ENCODE results near the gene DTNB. TPM values are rescaled to one million over a fixed set of nuclear protein-coding genes. Genes with fewer than 3 reads are reported as not detected.

Gene DTNB
- total and polyA plus RNA-seq, 12 donors = 4.7 to 27.5 (median 9.4) TPM

- Histone ChIP-seq H3K4me3 (no peak overlapping the region), H3K9me3 (replicated peaks in 1 of 3) (no peaks in the 10 kb centered on the region), H3K27ac (no peak overlapping the region), H3K36me3 (replicated peaks in 1 of 2) (no peaks in the 10 kb centered on the region), H3K4me1 (replicated peaks in 1 of 2) (no peaks in the 10 kb centered on the region), H3K27me3 (no peaks in the 10 kb centered on the region)
- TF ChIP-seq POLR2A (IDR thresholded peaks at IDR 0.05) = no peak
- no peak for TF ChIP-seq CTCF (IDR thresholded peaks at IDR 0.05)
- intact Hi-C loops (cut with DNase I) = no loop called here
- whole genome bisulfite sequencing, 4 donors = 45 to 64% (median 59%) methylated on average over 1 of the region's 1 CpG
- no peak for DNase-seq
Observed at GRCh38 chr2:25473131-25473530, 200.2 kb downstream of the DTNB start.

GRCh38 chr2:25470806-25471205 lies 202.6 kb downstream of the DTNB start:
- intact Hi-C loops (cut with DNase I) = no loop called here
- WGBS, 4 donors = 94 to 97% (median 97%) methylated on average over 3 of the region's 3 CpGs
- DNase-seq = no peak

DNA sequence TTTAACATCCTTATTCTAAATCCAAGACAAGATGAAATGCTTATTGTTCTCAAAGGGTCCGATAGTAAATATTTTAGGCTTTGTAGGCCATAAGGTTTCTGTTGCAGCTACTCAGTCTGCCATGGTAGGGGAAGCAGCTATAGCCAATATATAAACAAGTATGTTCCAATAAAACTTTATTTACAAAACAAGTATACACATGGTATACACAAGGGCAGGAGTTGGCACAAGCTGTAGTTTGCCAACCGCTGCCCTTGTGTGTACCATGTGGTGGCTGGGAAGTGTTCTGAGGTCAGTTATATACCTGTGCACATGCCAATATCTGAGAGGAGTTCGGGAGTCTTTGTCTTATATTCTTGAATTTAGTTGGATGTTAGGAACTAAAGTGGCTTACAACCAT lies 205.6 kb downstream of the DTNB start:
- no peak overlapping the region for H3K4me3 ChIP-seq
- TF ChIP-seq POLR2A (IDR thresholded peaks at IDR 0.05) (no peak), CTCF (IDR thresholded peaks at IDR 0.05) (no peak)
- H3K36me3 ChIP-seq (replicated peaks in 1 of 2) = no peaks in the 10 kb centered on the region
- H3K27me3 ChIP-seq = no peaks in the 10 kb centered on the region
- no peak overlapping the region for H3K27ac ChIP-seq
- no peaks in the 10 kb centered on the region for H3K9me3 ChIP-seq (replicated peaks in 1 of 3)
- no peaks in the 10 kb centered on the region for H3K4me1 ChIP-seq (replicated peaks in 1 of 2)
- no peak for DNase-seq
- intact Hi-C loops (cut with DNase I) = no loop called here
- 93 to 96% (median 94%) methylated on average over 3 of the region's 3 CpGs for WGBS, 4 donors

More at GRCh38 chr2:25470806-25471205, 202.6 kb downstream of the DTNB start:
- Histone ChIP-seq H3K4me3 (no peak overlapping the region), H3K27ac (no peak overlapping the region), H3K27me3 (no peaks in the 10 kb centered on the region), H3K4me1 (replicated peaks in 1 of 2) (no peaks in the 10 kb centered on the region), H3K9me3 (replicated peaks in 1 of 3) (no peaks in the 10 kb centered on the region), H3K36me3 (replicated peaks in 1 of 2) (no peaks in the 10 kb centered on the region)
- TF ChIP-seq POLR2A (IDR thresholded peaks at IDR 0.05) (no peak), CTCF (IDR thresholded peaks at IDR 0.05) (no peak)

GRCh38 chr2:25462021-25462420 lies 211.4 kb downstream of the DTNB start:
- no peak for TF ChIP-seq POLR2A (IDR thresholded peaks at IDR 0.05)
- no peak for TF ChIP-seq CTCF (IDR thresholded peaks at IDR 0.05)
- Histone ChIP-seq H3K9me3 (replicated peaks in 1 of 3) (no peaks in the 10 kb centered on the region), H3K4me3 (no peak overlapping the region), H3K27me3 (no peaks in the 10 kb centered on the region), H3K27ac (no peak overlapping the region), H3K4me1 (replicated peaks in 1 of 2) (no peaks in the 10 kb centered on the region), H3K36me3 (replicated peaks in 1 of 2) (no peaks in the 10 kb centered on the region)
- no peak for DNase-seq
- intact Hi-C loops (cut with DNase I) = no loop called here
- 82 to 86% (median 85%) methylated on average over 6 of the region's 6 CpGs for WGBS, 4 donors
